KMS-11 (cell line): Measurements from ENCODE around the gene BCAM.

Experiments used
- H2AFZ ChIP-seq: fragments of 200-600 bp; sonication (generic); 2 replicates; pipeline ENCODE4 v1.6.1; 2016; ENCODE audit warnings: antibody characterized with exemption, mixed run types, low read depth
- H3K27ac ChIP-seq: fragments of 200-600 bp; sonication (generic); 2 replicates; pipeline ENCODE4 v1.6.1; 2016; ENCODE audit warnings: mild to moderate bottlenecking, mixed run types
- H3K27me3 ChIP-seq: fragments of 200-600 bp; sonication (generic); 2 replicates; pipeline ENCODE4 v1.6.1; 2017; ENCODE audit warnings: mild to moderate bottlenecking, low read depth, mixed run types, moderate library complexity; ENCODE audit not compliant: insufficient read depth
- H3K36me3 ChIP-seq: fragments of 200-600 bp; sonication (generic); 2 replicates; pipeline ENCODE4 v1.6.1; 2017; ENCODE audit warnings: mild to moderate bottlenecking, mixed run types; ENCODE audit not compliant: insufficient read depth
- H3K4me1 ChIP-seq: fragments of 200-600 bp; sonication (generic); 2 replicates; pipeline ENCODE4 v1.6.1; 2016; ENCODE audit warnings: mild to moderate bottlenecking, low read depth, mixed run types; ENCODE audit not compliant: poor library complexity, severe bottlenecking
- H3K4me2 ChIP-seq: fragments of 200-600 bp; sonication (generic); 2 replicates; pipeline ENCODE4 v1.7.0; 2016; ENCODE audit warnings: mild to moderate bottlenecking, mixed run types
- H3K4me3 ChIP-seq: fragments of 200-600 bp; sonication (generic); IDR thresholded peaks from 2 replicates; pipeline ENCODE4 v1.6.1; 2017; ENCODE audit warnings: low read depth, low read length, mixed read lengths; ENCODE audit not compliant: insufficient read depth
- H3K79me2 ChIP-seq: fragments of 200-600 bp; sonication (generic); 2 replicates; pipeline ENCODE4 v1.6.1; 2016; ENCODE audit warnings: low read depth, mixed run types; ENCODE audit not compliant: insufficient read depth
- H3K9ac ChIP-seq: fragments of 200-600 bp; sonication (generic); 2 replicates; pipeline ENCODE4 v1.6.1; 2016; ENCODE audit warnings: mild to moderate bottlenecking, mixed run types
- H4K20me1 ChIP-seq: fragments of 200-600 bp; sonication (generic); 2 replicates; pipeline ENCODE4 v1.6.1; 2016; ENCODE audit warnings: mild to moderate bottlenecking, mixed run types; ENCODE audit not compliant: insufficient read depth
- TF ChIP-seq, protein P1 (sequence below): fragments of 200-600 bp; sonication (generic); conservative IDR thresholded peaks from 2 replicates; pipeline ENCODE4 v1.6.1; 2017; ENCODE audit warnings: low read depth, mild to moderate bottlenecking, antibody characterized with exemption, low read length, moderate library complexity, mixed read lengths

Gene BCAM

DNA sequence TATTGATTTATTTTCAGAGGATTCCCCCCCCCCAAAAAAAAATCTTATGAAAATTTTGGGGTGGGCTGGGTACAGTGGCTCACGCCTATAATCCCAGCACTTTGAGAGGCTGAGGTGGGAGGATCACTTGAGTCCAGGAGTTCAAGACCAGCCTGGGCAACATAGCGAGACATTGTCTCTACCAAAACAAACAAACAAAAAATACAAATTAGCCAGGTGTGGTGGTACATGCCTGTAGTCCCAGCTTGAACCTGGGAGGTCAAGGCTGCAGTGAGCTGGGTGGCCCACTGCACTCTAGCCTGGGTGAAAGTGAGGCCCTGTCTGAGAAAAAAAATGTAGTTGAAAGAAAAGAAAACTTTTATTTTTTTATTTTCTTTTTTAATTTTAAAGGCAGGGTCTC is 55.1 kb downstream of the BCAM start:
- Histone ChIP-seq H2AFZ (no peak overlapping the region), H3K27me3 (no peaks in the 10 kb centered on the region), H3K4me2 (no peak overlapping the region), H3K36me3 (no peaks in the 10 kb centered on the region), H3K79me2 (no peaks in the 10 kb centered on the region), H3K4me3 (no peak overlapping the region), H3K9ac (no peak overlapping the region), H3K27ac (no peak overlapping the region), H3K4me1 (no peaks in the 10 kb centered on the region), H4K20me1 (no peaks in the 10 kb centered on the region)
- TF ChIP-seq, protein P1, sequence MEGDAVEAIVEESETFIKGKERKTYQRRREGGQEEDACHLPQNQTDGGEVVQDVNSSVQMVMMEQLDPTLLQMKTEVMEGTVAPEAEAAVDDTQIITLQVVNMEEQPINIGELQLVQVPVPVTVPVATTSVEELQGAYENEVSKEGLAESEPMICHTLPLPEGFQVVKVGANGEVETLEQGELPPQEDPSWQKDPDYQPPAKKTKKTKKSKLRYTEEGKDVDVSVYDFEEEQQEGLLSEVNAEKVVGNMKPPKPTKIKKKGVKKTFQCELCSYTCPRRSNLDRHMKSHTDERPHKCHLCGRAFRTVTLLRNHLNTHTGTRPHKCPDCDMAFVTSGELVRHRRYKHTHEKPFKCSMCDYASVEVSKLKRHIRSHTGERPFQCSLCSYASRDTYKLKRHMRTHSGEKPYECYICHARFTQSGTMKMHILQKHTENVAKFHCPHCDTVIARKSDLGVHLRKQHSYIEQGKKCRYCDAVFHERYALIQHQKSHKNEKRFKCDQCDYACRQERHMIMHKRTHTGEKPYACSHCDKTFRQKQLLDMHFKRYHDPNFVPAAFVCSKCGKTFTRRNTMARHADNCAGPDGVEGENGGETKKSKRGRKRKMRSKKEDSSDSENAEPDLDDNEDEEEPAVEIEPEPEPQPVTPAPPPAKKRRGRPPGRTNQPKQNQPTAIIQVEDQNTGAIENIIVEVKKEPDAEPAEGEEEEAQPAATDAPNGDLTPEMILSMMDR: no peak

DNA sequence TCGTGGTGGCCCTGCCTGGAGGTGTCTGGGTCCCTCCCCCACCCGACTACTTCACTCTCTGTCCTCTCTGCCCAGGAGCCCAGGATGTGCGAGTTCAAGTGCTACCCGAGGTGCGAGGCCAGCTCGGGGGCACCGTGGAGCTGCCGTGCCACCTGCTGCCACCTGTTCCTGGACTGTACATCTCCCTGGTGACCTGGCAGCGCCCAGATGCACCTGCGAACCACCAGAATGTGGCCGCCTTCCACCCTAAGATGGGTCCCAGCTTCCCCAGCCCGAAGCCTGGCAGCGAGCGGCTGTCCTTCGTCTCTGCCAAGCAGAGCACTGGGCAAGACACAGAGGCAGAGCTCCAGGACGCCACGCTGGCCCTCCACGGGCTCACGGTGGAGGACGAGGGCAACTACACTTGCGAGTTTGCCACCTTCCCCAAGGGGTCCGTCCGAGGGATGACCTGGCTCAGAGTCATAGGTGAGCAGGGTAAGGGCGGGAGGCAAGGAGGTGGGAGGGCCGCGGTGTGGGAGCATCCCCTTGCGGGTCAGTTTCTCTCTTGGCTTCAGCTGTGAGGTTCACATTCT is 56.4 kb downstream of the BCAM start:
- Histone ChIP-seq H3K4me3 (no peak overlapping the region), H3K79me2 (no peaks in the 10 kb centered on the region), H3K9ac (no peak overlapping the region), H3K4me2 (no peak overlapping the region), H3K36me3 (no peaks in the 10 kb centered on the region), H3K27me3 (no peaks in the 10 kb centered on the region), H3K4me1 (no peaks in the 10 kb centered on the region), H3K27ac (no peak overlapping the region), H4K20me1 (no peaks in the 10 kb centered on the region), H2AFZ (no peak overlapping the region)
- TF ChIP-seq, protein P1: no peak

DNA sequence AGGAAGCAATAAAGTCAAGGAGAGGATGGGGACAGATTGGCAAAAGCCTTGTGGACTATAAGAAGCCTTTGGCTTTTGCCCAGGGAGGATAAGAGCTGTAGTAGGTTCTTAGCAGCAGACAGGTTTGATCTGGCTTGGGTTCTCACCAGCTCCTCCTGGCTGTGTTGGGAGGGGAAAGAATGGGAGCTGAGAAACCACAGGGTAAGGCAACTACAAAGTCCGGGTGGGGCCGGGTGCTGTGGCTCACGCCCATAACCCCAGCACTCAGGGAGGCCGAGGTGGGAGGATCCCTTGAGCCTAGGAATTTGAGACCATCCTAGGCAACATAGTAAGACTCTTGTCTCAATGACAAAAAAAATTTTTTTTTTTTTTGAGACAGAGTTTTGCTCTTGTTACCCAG is 57.8 kb downstream of the BCAM start:
- H3K4me2 ChIP-seq: no peak overlapping the region
- H3K9ac ChIP-seq: no peak overlapping the region
- H3K4me1 ChIP-seq: no peaks in the 10 kb centered on the region
- H3K27me3 ChIP-seq: no peaks in the 10 kb centered on the region
- no peak overlapping the region for H2AFZ ChIP-seq
- no peak overlapping the region for H3K27ac ChIP-seq
- H4K20me1 ChIP-seq: no peaks in the 10 kb centered on the region
- H3K4me3 ChIP-seq: no peak overlapping the region
- no peaks in the 10 kb centered on the region for H3K79me2 ChIP-seq
- TF ChIP-seq, protein P1: no peak
- no peaks in the 10 kb centered on the region for H3K36me3 ChIP-seq

DNA sequence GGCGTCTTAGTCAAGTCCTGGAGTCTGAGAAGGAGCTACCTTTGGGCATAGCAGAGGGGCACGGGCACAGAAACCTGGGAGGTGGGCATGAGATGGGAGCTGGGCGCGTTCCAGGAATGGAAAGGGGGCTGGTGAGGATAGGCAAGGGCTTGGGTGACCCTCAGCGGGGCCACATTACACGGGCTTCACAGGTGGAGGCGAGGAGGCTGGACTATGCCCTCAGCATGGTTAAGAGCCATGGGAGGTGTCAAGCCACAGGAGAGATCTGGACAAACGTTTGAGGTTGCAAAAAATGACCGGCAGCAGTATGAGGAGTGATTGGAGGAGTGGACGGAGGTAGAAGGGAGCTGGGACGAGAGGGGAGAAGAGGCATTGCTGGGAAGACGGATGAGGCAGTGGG is 58.7 kb downstream of the BCAM start:
- Histone ChIP-seq H2AFZ (no peak overlapping the region), H3K36me3 (no peaks in the 10 kb centered on the region), H4K20me1 (no peaks in the 10 kb centered on the region), H3K79me2 (no peaks in the 10 kb centered on the region), H3K4me2 (no peak overlapping the region), H3K27me3 (no peaks in the 10 kb centered on the region), H3K4me3 (no peak overlapping the region), H3K27ac (no peak overlapping the region), H3K4me1 (no peaks in the 10 kb centered on the region), H3K9ac (no peak overlapping the region)
- TF ChIP-seq, protein P1: no peak
